ENCODE data around the gene NME8.
"Not testable (repeated sequence)": the region's sequence is repeated elsewhere in the genome, so short reads cannot be mapped to it uniquely, and the experiment has no call there.

Gene NME8

GRCh38 chr7:37848297-37848696 lies at the start of gene NME8:
TSS of gene NME8 (plus strand) at chr7:37848597. CDS start at chr7:37850267, 1,670 bp downstream.
- DNase-seq = no peak

- DNase-seq = no peak
These were observed 42.2 kb upstream of the NME8 start for GRCh38 chr7:37806152-37806551.

- DNase-seq = not testable (repeated sequence)
These were observed 36.2 kb upstream of the NME8 start for GRCh38 chr7:37812161-37812580.

GRCh38 chr7:37815671-37816371 lies 32.6 kb upstream of the NME8 start:
- peak in 1 of 2 donors; percentile 28 for DNase-seq

GRCh38 chr7:37816922-37817590 lies 31.3 kb upstream of the NME8 start:
- no peak for DNase-seq

- no peak for DNase-seq
These were observed 30.8 kb upstream of the NME8 start for GRCh38 chr7:37817591-37817960.

GRCh38 chr7:37817996-37818720 lies 30.2 kb upstream of the NME8 start:
- no peak for DNase-seq

GRCh38 chr7:37820708-37821468 lies 27.5 kb upstream of the NME8 start:
- DNase-seq = no peak

- no peak for DNase-seq
These were observed 25.5 kb upstream of the NME8 start for GRCh38 chr7:37822946-37823345.

GRCh38 chr7:37823557-37823956 lies 24.8 kb upstream of the NME8 start:
- no peak for DNase-seq

- no peak for DNase-seq
These were observed 23.4 kb upstream of the NME8 start for GRCh38 chr7:37825038-37825437.

GRCh38 chr7:37826825-37827224 lies 21.6 kb upstream of the NME8 start:
- no peak for DNase-seq

- DNase-seq = no peak
These were observed 17.2 kb upstream of the NME8 start for GRCh38 chr7:37831244-37831643.

- DNase-seq = peak; percentile 73 to 78
These were observed 16.2 kb upstream of the NME8 start for GRCh38 chr7:37832194-37832593.

- peak; percentile 8 to 73 for DNase-seq
These were observed 15.1 kb upstream of the NME8 start for GRCh38 chr7:37833107-37833817.

- no peak for DNase-seq
These were observed 14.6 kb upstream of the NME8 start for GRCh38 chr7:37833818-37834146.

- no peak for DNase-seq
These were observed 5.1 kb downstream of the NME8 start for GRCh38 chr7:37853468-37853867.

GRCh38 chr7:37882086-37882485 lies 33.7 kb downstream of the NME8 start:
- no peak for DNase-seq

GRCh38 chr7:37893359-37893758 lies 45.0 kb downstream of the NME8 start:
- no peak for DNase-seq

- no peak for DNase-seq
These were observed 46.3 kb downstream of the NME8 start for GRCh38 chr7:37894671-37895070.

- no peak for DNase-seq
These were observed 51.4 kb downstream of the NME8 start for GRCh38 chr7:37899712-37900247.

GRCh38 chr7:37901236-37901827 lies 52.9 kb downstream of the NME8 start:
- DNase-seq = peak in 1 of 2 donors; percentile 16
